SK-N-SH (cell line): ENCODE data around the gene PIEZO2. TPM values are rescaled to one million over a fixed set of nuclear protein-coding genes. Genes with fewer than 3 reads are reported as not detected.

ENCODE experiments used
- CTCF ChIA-PET: fragments of 300-600, 350-600 bp; formaldehyde crosslinking; extraction: SDS; loops from one replicate; lab custom pipeline; 2021; lab: Yijun Ruan, JAX
- POLR2A ChIA-PET: fragments of 350-600 bp; sonication (Branson Sonifier 250); formaldehyde crosslinking; extraction: SDS; loops from one replicate; lab custom pipeline; 2020; ENCODE audit warnings: antibody characterized with exemption, inconsistent platforms; lab: Yijun Ruan, JAX
- DNase-seq: peaks from one replicate; pipeline ENCODE4 v3.0.0; 2012
- H2AFZ ChIP-seq: fragments of 200-600 bp; sonication (generic); 2 replicates; pipeline ENCODE4 v1.8.1; 2016; ENCODE audit warnings: antibody characterized with exemption, mild to moderate bottlenecking, low read depth
- H3F3A ChIP-seq: fragments of 200-600 bp; sonication (generic); replicated peaks from 2 replicates; pipeline ENCODE3; 2016; ENCODE audit warnings: antibody characterized with exemption, mild to moderate bottlenecking; ENCODE audit not compliant: insufficient read depth
- H3K27ac ChIP-seq, 2 experiments: fragments of 200-500 bp in 1 of 2; fragments of 200-600 bp in 1 of 2; sonication (Bioruptor generic) in 1 of 2; sonication (generic), shearing (Covaris generic) in 1 of 2; 2 replicates each; pipeline versions ENCODE4 v1.5.1 to v1.6.1; 2014 to 2016; ENCODE audit warnings: low read depth in 2 of 2, inconsistent platforms in 1 of 2, low read length in 1 of 2, mild to moderate bottlenecking in 1 of 2, mixed read lengths in 1 of 2
- H3K27me3 ChIP-seq: fragments of 200-600 bp; sonication (generic), shearing (Covaris generic); 2 replicates; pipeline ENCODE4 v1.6.1; 2016; ENCODE audit warnings: mixed run types; ENCODE audit not compliant: insufficient read depth
- H3K36me3 ChIP-seq, 2 experiments: fragments of 200-500 bp in 1 of 2; fragments of 200-600 bp in 1 of 2; sonication (Bioruptor generic) in 1 of 2; sonication (generic) in 1 of 2; replicated peaks in 1 of 2; 2 replicates each; pipeline versions ENCODE3 to v1.5.1; 2014 to 2016; ENCODE audit warnings: low read length in 1 of 2, mild to moderate bottlenecking in 1 of 2; ENCODE audit not compliant: insufficient read depth in 2 of 2, control insufficient read depth in 1 of 2
- H3K4me1 ChIP-seq, 2 experiments: fragments of 200-500 bp in 1 of 2; fragments of 200-600 bp in 1 of 2; sonication (Bioruptor generic) in 1 of 2; sonication (generic), shearing (Covaris generic) in 1 of 2; 2 replicates each; pipeline versions ENCODE4 v1.5.1 to v1.6.1; 2014 to 2016; ENCODE audit warnings: low read depth in 1 of 2, low read length in 1 of 2, mixed run types in 1 of 2; ENCODE audit not compliant: insufficient read depth in 2 of 2, control insufficient read depth in 1 of 2
- H3K4me2 ChIP-seq: fragments of 200-600 bp; sonication (generic), shearing (Covaris generic); 2 replicates; pipeline ENCODE4 v1.6.1; 2017; ENCODE audit warnings: mixed run types
- H3K4me3 ChIP-seq, 2 experiments: fragments of 200-500 bp in 1 of 2; fragments of 200-600 bp in 1 of 2; sonication (Bioruptor generic) in 1 of 2; sonication (generic), shearing (Covaris generic) in 1 of 2; 2 replicates each; pipeline versions ENCODE4 v1.5.1 to v1.8.1; 2014 to 2016; ENCODE audit warnings: low read depth in 2 of 2, inconsistent platforms in 1 of 2, low read length in 1 of 2, mild to moderate bottlenecking in 1 of 2, mixed read lengths in 1 of 2, moderate library complexity in 1 of 2
- H3K79me2 ChIP-seq: fragments of 200-600 bp; sonication (generic); 2 replicates; pipeline ENCODE4 v1.8.1; 2017; ENCODE audit warnings: mild to moderate bottlenecking; ENCODE audit not compliant: insufficient read depth
- H3K9ac ChIP-seq: fragments of 200-600 bp; sonication (generic); 2 replicates; pipeline ENCODE4 v1.6.1; 2017; ENCODE audit warnings: mixed run types
- H3K9me2 ChIP-seq: fragments of 200-600 bp; sonication (generic); 2 replicates; pipeline ENCODE4 v1.6.1; 2017; ENCODE audit warnings: mixed run types
- H3K9me3 ChIP-seq: fragments of 200-600 bp; sonication (generic); 2 replicates; pipeline ENCODE4 v1.6.1; 2017; ENCODE audit warnings: mixed run types, mild to moderate bottlenecking, moderate library complexity
- H4K20me1 ChIP-seq: fragments of 200-600 bp; sonication (generic); 2 replicates; pipeline ENCODE4 v1.6.1; 2017; ENCODE audit warnings: mild to moderate bottlenecking, mixed run types; ENCODE audit not compliant: insufficient read depth
- ELF1 ChIP-seq: IDR thresholded peaks from 2 replicates; pipeline ENCODE4 v1.4.0; 2012
- FOXJ3 ChIP-seq: sonication (generic); formaldehyde crosslinking; IDR thresholded peaks from 2 replicates; pipeline ENCODE4 v1.5.1; 2020; ENCODE audit warnings: mild to moderate bottlenecking, missing genetic modification reagents
- MEF2A ChIP-seq: IDR thresholded peaks from 2 replicates; pipeline ENCODE4 v1.4.0; 2012; ENCODE audit warnings: low read depth, borderline replicate concordance
- MXI1 ChIP-seq: IDR thresholded peaks from 2 replicates; pipeline ENCODE4 v1.6.1; 2012; ENCODE audit warnings: mild to moderate bottlenecking, low read depth, low read length, improper control_type of control experiment
- RCOR1 ChIP-seq: fragments of 150-350 bp; IDR thresholded peaks from 2 replicates; pipeline ENCODE4 v1.6.1; 2017; ENCODE audit warnings: antibody characterized with exemption, low read length
- RFX5 ChIP-seq: IDR thresholded peaks from 2 replicates; pipeline ENCODE4 v1.6.1; 2012; ENCODE audit warnings: mild to moderate bottlenecking, improper control_type of control experiment, low read length
- RXRA ChIP-seq: IDR thresholded peaks from 2 replicates; pipeline ENCODE4 v1.4.0; 2012; ENCODE audit warnings: low read depth, mild to moderate bottlenecking, borderline replicate concordance
- SIN3A ChIP-seq: IDR thresholded peaks from 2 replicates; pipeline ENCODE4 v1.6.1; 2012; ENCODE audit warnings: low read depth, mild to moderate bottlenecking, low read length, moderate library complexity, borderline replicate concordance
- TCF12 ChIP-seq: IDR thresholded peaks from 2 replicates; pipeline ENCODE4 v1.4.0; 2012
- TEAD4 ChIP-seq: IDR thresholded peaks from 2 replicates; pipeline ENCODE4 v1.4.0; 2012; ENCODE audit warnings: mild to moderate bottlenecking, borderline replicate concordance; ENCODE audit not compliant: insufficient read depth
- WGBS: methylation state at CpG from one replicate; pipeline ENCODE4 v1.1.6; 2017; ENCODE audit warnings: low lambda C conversion rate; 5-methylcytosine and 5-hydroxymethylcytosine counted together
- polyA plus RNA-seq, 3 experiments: library from polyadenylated mRNA; depleted of rRNA; stranded (reverse); fragments of >200 nt; gene quantifications; 2 replicates each; pipeline ENCODE4 v1.2.3, GENCODE V29; 2012
- TF ChIP-seq, protein P1 (sequence below): fragments of 150-350 bp; IDR thresholded peaks from 2 replicates; pipeline ENCODE4 v1.6.1; 2017; ENCODE audit warnings: antibody characterized with exemption, low read length, low read depth, borderline replicate concordance

Gene PIEZO2
- polyA plus RNA-seq, 1 of the 3 experiments (the other 2 are of a cell fraction), result not detected

DNA sequence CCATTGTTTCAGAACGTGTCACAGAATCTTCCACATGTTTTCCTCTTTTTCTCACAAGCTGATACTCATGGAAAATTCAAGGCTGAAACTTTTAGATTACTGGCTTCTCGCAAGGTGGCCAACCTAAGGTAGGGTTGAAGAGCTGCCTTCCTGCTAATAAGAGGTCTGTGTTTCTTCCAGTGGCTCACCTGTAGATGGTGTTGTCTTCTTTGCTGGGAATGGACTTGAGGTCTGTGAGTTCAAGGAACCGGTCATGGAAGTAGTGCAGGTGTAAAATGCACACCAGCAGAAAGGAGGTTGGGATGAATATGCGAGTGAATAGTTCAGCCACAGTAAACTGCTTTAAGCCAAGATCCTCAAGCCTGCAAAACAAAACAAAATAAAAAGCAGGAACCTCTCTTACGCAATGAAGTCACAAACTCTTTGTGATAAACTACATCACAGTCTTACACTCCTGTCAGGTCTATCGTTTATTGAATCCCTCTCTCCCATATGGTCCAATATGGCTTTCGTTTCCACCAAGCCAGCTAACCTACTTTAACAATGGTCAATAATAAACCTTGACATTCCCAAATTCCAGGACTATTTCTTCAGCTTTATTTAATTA lies 364.7 kb downstream of the PIEZO2 start:
- Histone ChIP-seq H3K4me3 (no peak overlapping the region), H3F3A (no peaks in the 10 kb centered on the region), H2AFZ (no peak overlapping the region), H3K27me3 (no peaks in the 10 kb centered on the region), H3K27ac (no peak overlapping the region), H3K79me2 (no peaks in the 10 kb centered on the region), H3K9ac (no peak overlapping the region), H3K4me1 (no peaks in the 10 kb centered on the region)
- no peak for DNase-seq
- CTCF ChIA-PET, result interaction anchor here (1.8 kb wide), 1 partner anchor 11 kb away, joined by 5 read pairs; no protein-coding TSS in a partner anchor
- WGBS, result 1% methylated on average over 7 of the region's 7 CpGs
- POLR2A ChIA-PET, result no interaction called here
- TF ChIP-seq, protein P1, sequence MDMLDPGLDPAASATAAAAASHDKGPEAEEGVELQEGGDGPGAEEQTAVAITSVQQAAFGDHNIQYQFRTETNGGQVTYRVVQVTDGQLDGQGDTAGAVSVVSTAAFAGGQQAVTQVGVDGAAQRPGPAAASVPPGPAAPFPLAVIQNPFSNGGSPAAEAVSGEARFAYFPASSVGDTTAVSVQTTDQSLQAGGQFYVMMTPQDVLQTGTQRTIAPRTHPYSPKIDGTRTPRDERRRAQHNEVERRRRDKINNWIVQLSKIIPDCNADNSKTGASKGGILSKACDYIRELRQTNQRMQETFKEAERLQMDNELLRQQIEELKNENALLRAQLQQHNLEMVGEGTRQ, result no peak
- TF ChIP-seq FOXJ3 (CRISPR knock-in tag) (no peak), MXI1 (no peak), SIN3A (no peak), MEF2A (no peak), RFX5 (no peak), ELF1 (no peak), TEAD4 (no peak)
- TF ChIP-seq, all 33 proteins: peak for 0
- H3K9me3 ChIP-seq, result no peaks in the 10 kb centered on the region
- no peak overlapping the region for H3K4me2 ChIP-seq
- no peaks in the 10 kb centered on the region for H4K20me1 ChIP-seq
- no peaks in the 10 kb centered on the region for H3K36me3 ChIP-seq
- H3K9me2 ChIP-seq, result no peaks in the 10 kb centered on the region

- Histone ChIP-seq H3K9me3 (no peaks in the 10 kb centered on the region), H3K9ac (no peak overlapping the region), H3K9me2 (no peaks in the 10 kb centered on the region), H4K20me1 (no peaks in the 10 kb centered on the region), H3K4me3 (no peak overlapping the region), H3K79me2 (no peaks in the 10 kb centered on the region), H3F3A (no peaks in the 10 kb centered on the region), H3K36me3 (no peaks in the 10 kb centered on the region), H3K4me2 (no peak overlapping the region), H3K4me1 (no peaks in the 10 kb centered on the region), H2AFZ (no peak overlapping the region), H3K27ac (no peak overlapping the region), H3K27me3 (no peaks in the 10 kb centered on the region)
- DNase-seq, result no peak
- TF ChIP-seq RCOR1, result no peak
- WGBS, result 11% methylated on average over 5 of the region's 5 CpGs
- CTCF ChIA-PET, result no interaction called here
- POLR2A ChIA-PET, result no interaction called here
Measured at GRCh38 chr18:10783941-10784340, 365.4 kb downstream of the PIEZO2 start.

- Histone ChIP-seq H3K9ac (no peak overlapping the region), H3F3A (no peaks in the 10 kb centered on the region), H3K36me3 (no peaks in the 10 kb centered on the region), H3K27me3 (no peaks in the 10 kb centered on the region; the same call in 1 of the 2 replicates), H3K4me3 (no peak overlapping the region), H4K20me1 (no peaks in the 10 kb centered on the region), H3K79me2 (no peaks in the 10 kb centered on the region), H3K9me3 (no peaks in the 10 kb centered on the region), H2AFZ (no peak overlapping the region), H3K27ac (no peak overlapping the region), H3K4me2 (no peak overlapping the region), H3K9me2 (no peaks in the 10 kb centered on the region), H3K4me1 (no peaks in the 10 kb centered on the region)
- TF ChIP-seq TCF12, result no peak
- no peak for TF ChIP-seq RXRA
- ChIA-PET CTCF (no interaction called here), POLR2A (no interaction called here)
- no peak for DNase-seq
- WGBS, result 8% methylated on average over 6 of the region's 6 CpGs
Measured at GRCh38 chr18:10776493-10776892, 372.9 kb downstream of the PIEZO2 start.
